Measurements from ENCODE around the gene FEZF1. TPM values are rescaled to one million over a fixed set of nuclear protein-coding genes. Genes with fewer than 3 reads are reported as not detected.

Gene FEZF1
- total and polyA plus RNA-seq, 4 donors: not detected

DNA sequence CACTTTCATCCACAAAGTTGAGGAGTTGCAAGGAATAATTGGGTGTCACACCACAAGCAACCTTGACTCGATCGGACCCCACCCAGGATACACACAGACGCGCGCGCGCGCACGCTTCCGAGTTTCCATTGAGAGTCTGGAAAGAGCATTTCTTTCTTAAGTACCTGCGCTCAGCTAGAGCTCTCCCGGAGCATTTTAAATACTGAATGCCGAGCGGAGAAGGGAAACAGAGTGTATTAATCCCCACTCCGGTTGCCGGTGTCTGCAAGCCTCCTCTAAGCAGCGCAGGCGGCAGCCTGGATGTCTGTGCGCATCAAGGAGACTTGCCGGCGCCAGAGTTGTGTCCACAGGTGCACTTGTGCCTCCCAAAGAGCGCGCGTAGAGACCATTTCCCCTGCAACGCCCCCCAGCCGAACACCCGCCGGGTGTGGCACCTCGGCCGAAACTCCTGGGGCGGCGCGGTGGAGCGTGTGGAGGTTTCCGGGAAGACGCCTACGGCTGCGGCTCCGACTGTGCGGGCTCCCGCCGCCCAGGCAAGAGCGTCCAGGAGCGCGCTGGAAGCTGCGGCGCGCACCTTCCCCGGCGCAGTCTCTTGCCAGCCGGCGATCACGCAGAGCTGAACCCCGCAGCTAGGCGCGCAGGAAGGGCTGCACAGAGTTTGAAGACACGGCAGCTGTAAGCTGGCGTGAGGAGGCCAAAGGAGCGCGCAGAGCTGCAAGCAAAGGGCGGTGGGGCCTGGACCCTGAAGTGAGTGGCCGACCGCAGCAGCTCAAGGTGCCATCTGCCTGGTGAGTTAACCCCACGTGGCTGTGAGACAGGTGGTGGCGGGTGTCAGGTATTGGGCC, 1.1 kb upstream of the FEZF1 start:
- no peak overlapping the region for H3K27ac ChIP-seq (ENCODE audit: low read depth in 1 of 2, low read length in 2 of 2)
- TF ChIP-seq NR2F2 (IDR thresholded peaks at IDR 0.05) (no peak), GABPA (IDR thresholded peaks at IDR 0.05 in 1 of 2, conservative IDR thresholded peaks at IDR 0.05 in 1 of 2) (no peak), MAX (IDR thresholded peaks at IDR 0.05) (no peak), RXRA (IDR thresholded peaks at IDR 0.05) (no peak), REST (IDR thresholded peaks at IDR 0.05) (no peak), SP1 (IDR thresholded peaks at IDR 0.05) (no peak), RAD21 (IDR thresholded peaks at IDR 0.05) (no peak), HNF4G (IDR thresholded peaks at IDR 0.05) (no peak), JUND (IDR thresholded peaks at IDR 0.05) (no peak), TAF1 (conservative IDR thresholded peaks at IDR 0.05) (no peak), YY1 (IDR thresholded peaks at IDR 0.05) (no peak), EGR1 (IDR thresholded peaks at IDR 0.05; ENCODE audit: low read depth in 2 of 2) (no peak)
- TF ChIP-seq, protein P1, sequence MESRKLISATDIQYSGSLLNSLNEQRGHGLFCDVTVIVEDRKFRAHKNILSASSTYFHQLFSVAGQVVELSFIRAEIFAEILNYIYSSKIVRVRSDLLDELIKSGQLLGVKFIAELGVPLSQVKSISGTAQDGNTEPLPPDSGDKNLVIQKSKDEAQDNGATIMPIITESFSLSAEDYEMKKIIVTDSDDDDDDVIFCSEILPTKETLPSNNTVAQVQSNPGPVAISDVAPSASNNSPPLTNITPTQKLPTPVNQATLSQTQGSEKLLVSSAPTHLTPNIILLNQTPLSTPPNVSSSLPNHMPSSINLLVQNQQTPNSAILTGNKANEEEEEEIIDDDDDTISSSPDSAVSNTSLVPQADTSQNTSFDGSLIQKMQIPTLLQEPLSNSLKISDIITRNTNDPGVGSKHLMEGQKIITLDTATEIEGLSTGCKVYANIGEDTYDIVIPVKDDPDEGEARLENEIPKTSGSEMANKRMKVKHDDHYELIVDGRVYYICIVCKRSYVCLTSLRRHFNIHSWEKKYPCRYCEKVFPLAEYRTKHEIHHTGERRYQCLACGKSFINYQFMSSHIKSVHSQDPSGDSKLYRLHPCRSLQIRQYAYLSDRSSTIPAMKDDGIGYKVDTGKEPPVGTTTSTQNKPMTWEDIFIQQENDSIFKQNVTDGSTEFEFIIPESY (IDR thresholded peaks at IDR 0.05): no peak
- TF ChIP-seq, protein P2, sequence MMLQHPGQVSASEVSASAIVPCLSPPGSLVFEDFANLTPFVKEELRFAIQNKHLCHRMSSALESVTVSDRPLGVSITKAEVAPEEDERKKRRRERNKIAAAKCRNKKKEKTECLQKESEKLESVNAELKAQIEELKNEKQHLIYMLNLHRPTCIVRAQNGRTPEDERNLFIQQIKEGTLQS (IDR thresholded peaks at IDR 0.05): no peak
- H3K9me3 ChIP-seq (ENCODE audit: control insufficient read depth in 4 of 4, low read length in 3 of 4): peaks cover 0 to 8% (median 0%) of the 10 kb centered on the region in 4 donors
- peaks cover 16 to 37% (median 28%) of the 10 kb centered on the region in 4 donors for H3K4me1 ChIP-seq (ENCODE audit: control insufficient read depth in 4 of 4, insufficient read depth in 4 of 4, low read length in 3 of 4)
- peaks cover 4 to 52% (median 27%) of the 10 kb centered on the region in 4 donors for H3K27me3 ChIP-seq (ENCODE audit: control insufficient read depth in 4 of 4, insufficient read depth in 4 of 4, low read length in 3 of 4)
- H3K36me3 ChIP-seq (ENCODE audit: control insufficient read depth in 4 of 4, insufficient read depth in 3 of 4, low read depth in 1 of 4, low read length in 3 of 4): no peaks in the 10 kb centered on the region
- no peak for DNase-seq (ENCODE audit: low spot score)
- H3K9ac ChIP-seq (ENCODE audit: low read depth in 1 of 2, low read length in 2 of 2): no peak overlapping the region
- WGBS: 5% methylated on average over 65 of the region's 65 CpGs
- peak overlapping the region in 1 of 3 donors; percentile 49 for H3K4me3 ChIP-seq (ENCODE audit: low read depth in 1 of 3, low read length in 3 of 3)

DNA sequence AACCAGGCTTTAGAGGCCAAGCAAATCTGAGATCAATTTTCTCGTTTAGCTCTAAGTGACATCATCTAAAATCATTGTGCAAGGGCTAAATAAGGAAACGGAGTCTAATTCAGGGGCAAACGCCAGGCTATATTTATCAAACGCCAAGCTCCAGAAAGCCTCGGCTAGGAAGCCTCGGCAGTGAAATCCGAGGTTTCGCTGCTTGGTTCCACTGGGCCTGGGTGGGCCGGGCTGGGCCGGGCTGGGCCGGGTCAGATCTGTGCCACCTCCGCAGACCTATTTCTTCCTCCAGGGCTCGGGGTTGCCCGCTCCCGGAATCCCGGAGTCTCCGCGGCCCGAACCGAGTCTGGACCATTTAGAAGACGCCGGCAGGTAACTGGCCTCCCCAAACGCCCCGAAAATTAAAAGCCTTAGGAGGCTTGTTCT, 459 bp upstream of the FEZF1 start:
- H3K27ac ChIP-seq (ENCODE audit: low read depth in 1 of 2, low read length in 2 of 2): no peak overlapping the region
- TF ChIP-seq YY1 (IDR thresholded peaks at IDR 0.05) (no peak), JUND (IDR thresholded peaks at IDR 0.05) (peak in 1 of 2 donors; percentile 17)
- H3K9me3 ChIP-seq (ENCODE audit: control insufficient read depth in 4 of 4, low read length in 3 of 4): peaks cover 0 to 8% (median 1%) of the 10 kb centered on the region in 4 donors
- DNase-seq (ENCODE audit: low spot score): no peak
- peaks cover 16 to 30% (median 23%) of the 10 kb centered on the region in 4 donors for H3K4me1 ChIP-seq (ENCODE audit: control insufficient read depth in 4 of 4, insufficient read depth in 4 of 4, low read length in 3 of 4)
- WGBS: 2% methylated on average over 24 of the region's 24 CpGs
- H3K4me3 ChIP-seq (ENCODE audit: low read depth in 1 of 3, low read length in 3 of 3): peak overlapping the region in 2 of 3 donors; percentile 4 to 49
- no peaks in the 10 kb centered on the region for H3K36me3 ChIP-seq (ENCODE audit: control insufficient read depth in 4 of 4, insufficient read depth in 3 of 4, low read depth in 1 of 4, low read length in 3 of 4)
- no peak overlapping the region for H3K9ac ChIP-seq (ENCODE audit: low read depth in 1 of 2, low read length in 2 of 2)
- H3K27me3 ChIP-seq (ENCODE audit: control insufficient read depth in 4 of 4, insufficient read depth in 4 of 4, low read length in 3 of 4): peaks cover 4 to 52% (median 31%) of the 10 kb centered on the region in 4 donors

All from liver (tissue), 9 donors.